ENCODE results near the gene PIK3R5.

- TF ChIP-seq CTCF (IDR thresholded peaks at IDR 0.05), result no peak
- TF ChIP-seq EZH2 (IDR thresholded peaks at IDR 0.05; ENCODE audit: borderline replicate concordance, insufficient read depth, low read depth, low read length, poor library complexity, severe bottlenecking), result no peak
Observed at GRCh38 chr17:8875957-8876356, 89.5 kb downstream of the PIK3R5 start.

Data from B cell (primary cell).